Muscle layer of duodenum (tissue), 2 donors: ENCODE data around the gene ZNF423.
"Not testable (repeated sequence)": the region's sequence is repeated elsewhere in the genome, so short reads cannot be mapped to it uniquely, and the experiment has no call there.

Experiments
- H3K27ac ChIP-seq: one replicate; pipeline ENCODE4 v1.7.0; 2013; ENCODE audit warnings: mild to moderate bottlenecking, low read length
- H3K27me3 ChIP-seq: one replicate; pipeline ENCODE4 v1.7.0; 2013; ENCODE audit warnings: low read depth, mild to moderate bottlenecking, control low read depth, low read length
- H3K36me3 ChIP-seq, 2 donors: one replicate each; pipeline ENCODE4 v1.7.0; 2013; ENCODE audit warnings: low read length in 2 of 2, control low read depth in 1 of 2, mild to moderate bottlenecking in 1 of 2; ENCODE audit not compliant: insufficient read depth in 2 of 2, control insufficient read depth in 1 of 2
- H3K4me1 ChIP-seq, 2 donors: one replicate each; pipeline ENCODE4 v1.7.0; 2013; ENCODE audit warnings: low read length in 2 of 2, mild to moderate bottlenecking in 2 of 2, control low read depth in 1 of 2, moderate library complexity in 1 of 2; ENCODE audit not compliant: insufficient read depth in 2 of 2, control insufficient read depth in 1 of 2
- H3K4me3 ChIP-seq, 2 donors: one replicate each; pipeline ENCODE4 v1.7.0; 2013; ENCODE audit warnings: low read length in 2 of 2, low read depth in 1 of 2, mild to moderate bottlenecking in 1 of 2
- H3K9me3 ChIP-seq, 2 donors: one replicate each; pipeline ENCODE4 v1.7.0; 2013; ENCODE audit warnings: low read length in 2 of 2, control low read depth in 1 of 2, mild to moderate bottlenecking in 1 of 2; ENCODE audit not compliant: control insufficient read depth in 1 of 2
- donor health status: healthy.

ZNF423 gene

DNA sequence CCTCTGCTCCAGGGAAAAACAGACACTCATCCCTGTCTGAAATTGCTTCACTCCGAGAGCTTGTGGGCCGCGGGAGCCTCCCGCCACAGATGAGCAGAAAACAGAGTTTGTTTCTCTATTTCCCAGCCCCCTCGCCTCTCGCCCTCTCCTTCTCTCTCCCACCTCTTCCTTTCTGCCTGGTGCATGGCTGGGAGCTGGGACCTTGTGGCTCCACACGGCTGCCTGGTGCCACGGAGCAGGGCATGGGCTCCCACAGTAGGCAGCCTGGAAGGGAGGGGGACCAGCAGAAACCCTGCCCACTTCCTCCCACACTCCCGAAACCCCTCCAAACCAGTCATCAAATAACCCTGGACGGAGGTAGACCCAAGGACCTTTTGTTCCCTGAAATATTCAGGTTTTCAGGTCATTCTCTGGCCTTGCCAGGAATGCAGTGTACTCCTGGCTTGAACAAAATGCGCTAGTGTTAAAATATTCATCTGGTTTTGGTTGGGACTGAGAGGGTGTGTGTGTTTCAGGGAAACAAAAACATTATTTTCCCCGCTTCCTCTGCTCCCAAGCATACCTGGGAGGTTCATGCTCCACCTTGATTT lies 277.4 kb downstream of the ZNF423 start:
- no peaks in the 10 kb centered on the region for H3K9me3 ChIP-seq

DNA sequence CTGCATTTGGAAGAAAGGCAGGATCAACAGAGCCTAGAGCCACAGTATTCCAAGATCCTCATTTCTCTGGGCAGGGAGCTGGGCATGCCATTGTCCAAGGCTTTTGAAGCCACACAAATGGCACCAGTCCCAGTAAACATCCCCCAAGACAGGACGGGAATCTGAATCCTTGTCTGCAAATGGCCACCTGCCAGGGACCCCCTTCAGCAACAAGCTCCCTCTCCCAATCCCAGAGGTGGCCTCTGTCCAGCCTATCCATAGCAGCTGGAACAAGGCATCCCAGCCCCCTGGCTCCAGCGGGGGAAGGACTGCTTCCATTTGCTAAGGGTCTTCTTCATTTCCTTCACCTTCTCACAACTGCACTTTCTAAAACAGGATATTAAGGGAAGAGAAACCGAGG lies 277.9 kb downstream of the ZNF423 start:
- no peaks in the 10 kb centered on the region for H3K36me3 ChIP-seq
- H3K27ac ChIP-seq = no peak overlapping the region
- H3K27me3 ChIP-seq = no peaks in the 10 kb centered on the region
- no peak overlapping the region for H3K4me3 ChIP-seq
- H3K9me3 ChIP-seq = no peaks in the 10 kb centered on the region
- H3K4me1 ChIP-seq = no peaks in the 10 kb centered on the region

More for the DNA sequence above, 277.4 kb downstream of the ZNF423 start:
- Histone ChIP-seq H3K4me1 (no peaks in the 10 kb centered on the region), H3K36me3 (no peaks in the 10 kb centered on the region), H3K27ac (no peak overlapping the region), H3K4me3 (no peak overlapping the region), H3K27me3 (no peaks in the 10 kb centered on the region)

DNA sequence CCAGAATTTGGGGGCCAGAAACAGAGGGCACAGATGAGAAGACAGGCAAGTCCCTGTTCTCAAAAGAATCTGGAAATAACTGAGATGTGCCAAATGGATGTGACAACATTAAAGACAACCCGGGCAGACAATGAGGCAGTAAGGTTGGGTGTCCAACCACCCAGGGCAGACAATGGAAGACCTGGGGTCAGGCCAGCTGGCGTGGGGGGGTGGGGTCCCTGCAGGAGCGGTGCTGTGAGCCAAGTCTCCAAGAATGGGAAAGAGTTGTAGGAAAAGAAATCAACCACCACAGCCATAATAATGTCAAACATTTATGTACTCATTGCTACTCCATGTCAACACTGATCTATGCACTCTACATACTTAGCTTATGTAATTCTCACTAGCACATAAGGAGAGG lies 279.0 kb downstream of the ZNF423 start:
- Histone ChIP-seq H3K27me3 (no peaks in the 10 kb centered on the region), H3K4me3 (no peak overlapping the region), H3K4me1 (no peaks in the 10 kb centered on the region), H3K27ac (no peak overlapping the region), H3K9me3 (no peaks in the 10 kb centered on the region), H3K36me3 (no peaks in the 10 kb centered on the region)

DNA sequence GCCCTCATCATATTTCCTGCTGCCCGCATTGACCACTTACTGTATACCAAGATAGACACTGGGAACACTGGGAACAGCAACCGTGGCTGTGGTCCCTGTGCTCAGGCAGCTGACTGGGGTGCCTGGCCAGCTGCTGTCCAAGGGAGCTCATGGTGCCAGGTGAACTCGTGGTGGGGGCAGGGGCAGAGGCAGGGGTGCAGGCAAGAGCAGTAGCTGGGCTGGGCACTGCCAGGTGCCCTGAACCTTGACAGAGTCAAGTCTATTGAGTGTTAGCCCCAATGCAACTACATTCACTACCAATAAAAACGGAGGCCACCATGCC lies 279.8 kb downstream of the ZNF423 start:
- no peaks in the 10 kb centered on the region for H3K4me1 ChIP-seq
- no peak overlapping the region for H3K4me3 ChIP-seq
- H3K27me3 ChIP-seq = no peaks in the 10 kb centered on the region
- H3K9me3 ChIP-seq = no peaks in the 10 kb centered on the region
- no peaks in the 10 kb centered on the region for H3K36me3 ChIP-seq
- no peak overlapping the region for H3K27ac ChIP-seq

DNA sequence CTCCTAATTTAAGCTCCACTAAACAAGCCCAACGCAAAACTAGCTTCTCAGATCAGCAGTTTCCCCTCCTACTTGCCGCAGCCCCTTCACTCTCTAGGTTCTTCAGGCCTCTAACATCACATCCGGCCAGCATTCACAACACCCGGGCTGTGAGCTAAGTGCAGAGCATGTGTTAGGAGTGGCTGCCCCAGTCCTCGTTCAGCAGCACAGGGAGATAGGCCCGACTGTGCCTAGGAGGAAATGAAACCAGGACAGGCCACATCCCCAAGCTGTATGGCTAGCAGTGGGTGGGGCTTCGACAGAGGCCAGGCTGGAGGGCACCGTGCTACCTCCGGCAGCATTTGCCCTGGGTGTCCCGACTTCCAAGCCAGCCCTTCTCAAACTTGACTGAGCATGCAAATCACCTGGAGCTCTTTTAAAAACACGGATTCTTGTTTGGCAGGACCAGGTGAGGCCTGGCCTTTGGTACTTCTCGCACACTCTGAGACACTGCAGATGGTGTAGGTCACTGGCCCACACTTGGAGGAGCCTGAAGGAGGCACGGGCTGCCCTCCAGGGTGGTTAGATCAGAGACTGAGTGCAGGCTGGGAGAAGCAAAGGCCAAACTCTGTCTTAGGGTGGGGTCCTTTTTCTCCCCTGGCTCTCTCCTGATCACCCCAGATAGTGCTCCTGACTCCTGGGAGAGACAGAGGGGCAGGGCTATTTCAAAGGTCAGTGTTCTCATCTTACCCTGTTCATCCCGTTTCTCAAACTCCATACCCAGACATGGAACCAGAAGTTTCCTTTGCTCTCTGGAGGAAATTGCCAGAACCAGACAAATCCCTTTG lies 280.4 kb downstream of the ZNF423 start:
- Histone ChIP-seq H3K27me3 (no peaks in the 10 kb centered on the region), H3K9me3 (no peaks in the 10 kb centered on the region), H3K36me3 (no peaks in the 10 kb centered on the region), H3K4me1 (no peaks in the 10 kb centered on the region), H3K27ac (no peak overlapping the region), H3K4me3 (no peak overlapping the region)

DNA sequence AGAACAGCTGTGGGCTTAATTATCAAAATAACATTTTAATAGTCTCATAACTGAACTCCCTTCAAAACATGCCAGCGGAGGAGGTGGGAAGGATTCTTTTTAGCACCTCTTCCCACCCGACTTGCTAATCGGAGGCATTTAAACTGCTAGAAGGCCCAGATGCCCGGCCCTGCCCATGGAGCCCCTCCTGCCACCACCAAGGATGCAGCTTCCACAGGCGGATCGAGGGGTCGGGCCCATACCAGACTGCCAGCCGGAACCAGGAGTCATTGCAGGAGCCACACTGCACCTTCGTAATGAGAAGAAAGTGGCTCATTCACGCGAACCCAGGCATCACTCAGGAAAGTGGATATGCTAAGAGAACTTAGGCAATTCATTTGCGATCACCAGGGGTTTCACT lies 281.1 kb downstream of the ZNF423 start:
- no peaks in the 10 kb centered on the region for H3K4me1 ChIP-seq

DNA sequence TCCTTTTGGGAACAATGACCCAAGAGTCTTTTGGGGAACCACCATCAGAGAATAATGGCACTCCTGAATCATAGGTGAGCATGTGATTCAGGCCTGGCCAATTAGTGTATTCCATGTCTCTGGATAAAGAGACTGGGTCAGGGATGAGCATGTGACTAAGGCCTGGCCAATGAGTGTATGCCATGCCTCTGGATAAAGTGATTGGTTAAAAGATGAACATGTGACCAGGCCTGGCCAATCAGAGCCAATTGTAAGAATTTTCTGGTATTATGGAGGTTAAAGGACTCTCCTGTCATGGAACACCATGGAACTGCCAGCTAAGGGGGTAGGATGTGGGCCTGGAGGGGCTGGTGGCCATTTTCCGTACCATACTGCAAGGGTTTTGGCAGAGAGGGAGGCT lies 288.0 kb downstream of the ZNF423 start:
- peaks cover 0 to 10% of the 10 kb centered on the region in 2 donors for H3K4me1 ChIP-seq
- no peak overlapping the region for H3K27ac ChIP-seq
- H3K27me3 ChIP-seq = no peaks in the 10 kb centered on the region
- no peaks in the 10 kb centered on the region for H3K9me3 ChIP-seq
- no peaks in the 10 kb centered on the region for H3K36me3 ChIP-seq
- H3K4me3 ChIP-seq = no peak overlapping the region

More for the DNA sequence above, 281.1 kb downstream of the ZNF423 start:
- Histone ChIP-seq H3K27me3 (no peaks in the 10 kb centered on the region), H3K9me3 (no peaks in the 10 kb centered on the region), H3K36me3 (no peaks in the 10 kb centered on the region), H3K27ac (no peak overlapping the region), H3K4me3 (no peak overlapping the region)

DNA sequence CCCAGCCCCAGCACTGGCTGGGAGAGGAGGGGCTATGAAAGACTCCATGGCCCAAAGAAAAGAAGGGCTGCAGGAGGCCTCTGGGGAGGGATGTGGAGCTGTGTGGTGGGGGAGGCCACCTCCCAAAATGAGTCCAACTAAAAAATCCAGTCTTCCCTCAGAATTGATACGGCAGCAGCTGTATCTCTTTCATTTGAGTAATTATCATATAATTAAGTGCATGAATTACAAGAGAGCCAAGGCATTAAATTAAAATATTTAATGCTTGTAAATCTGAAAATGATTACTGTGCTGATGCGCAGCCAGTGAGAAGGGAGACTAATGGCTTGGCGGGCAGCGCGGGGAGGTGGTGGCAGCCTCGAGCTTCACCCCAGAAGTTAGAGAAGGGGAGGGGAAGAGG lies 289.5 kb downstream of the ZNF423 start:
- Histone ChIP-seq H3K4me3 (no peak overlapping the region), H3K36me3 (no peaks in the 10 kb centered on the region), H3K9me3 (no peaks in the 10 kb centered on the region), H3K27me3 (no peaks in the 10 kb centered on the region), H3K4me1 (peaks cover 0 to 10% of the 10 kb centered on the region in 2 donors), H3K27ac (no peak overlapping the region)

DNA sequence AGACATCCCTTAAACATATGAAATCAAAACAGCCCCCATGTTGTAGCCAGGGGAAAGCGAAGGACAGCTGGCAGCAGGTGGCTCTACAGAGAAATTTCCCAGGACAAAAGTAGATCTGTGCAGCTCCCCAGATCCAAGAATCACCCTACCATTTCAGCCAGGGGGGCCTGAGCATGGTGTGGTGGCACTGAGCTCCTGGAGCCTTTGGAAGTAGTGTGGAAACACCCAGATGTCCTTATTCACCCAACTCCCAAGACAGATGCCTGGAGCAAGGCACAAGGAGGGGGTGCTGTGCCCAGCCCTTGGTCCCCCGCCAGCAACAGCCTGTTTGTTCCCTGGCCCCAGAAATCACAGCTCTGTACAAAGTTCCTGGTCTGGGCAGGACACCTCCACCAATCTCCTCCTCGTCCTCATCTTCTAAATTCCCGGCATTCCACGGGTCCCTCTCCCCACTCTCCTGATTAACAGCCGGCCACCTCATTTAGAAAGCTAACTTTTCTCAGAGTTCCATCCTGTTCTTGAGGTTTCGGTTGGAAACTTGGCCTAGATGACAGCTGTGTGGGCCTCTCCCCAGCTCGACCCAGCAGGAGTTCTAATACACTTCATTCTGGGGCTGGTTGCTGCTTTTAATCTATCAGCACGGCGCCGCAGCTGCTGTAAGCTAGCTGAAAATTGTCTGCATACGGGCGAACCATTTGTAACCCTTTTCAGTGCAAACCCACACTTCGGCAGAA lies 291.2 kb downstream of the ZNF423 start:
- Histone ChIP-seq H3K27me3 (no peaks in the 10 kb centered on the region), H3K36me3 (no peaks in the 10 kb centered on the region), H3K4me1 (peaks cover 0 to 14% of the 10 kb centered on the region in 2 donors), H3K27ac (no peak overlapping the region), H3K9me3 (no peaks in the 10 kb centered on the region), H3K4me3 (no peak overlapping the region)

DNA sequence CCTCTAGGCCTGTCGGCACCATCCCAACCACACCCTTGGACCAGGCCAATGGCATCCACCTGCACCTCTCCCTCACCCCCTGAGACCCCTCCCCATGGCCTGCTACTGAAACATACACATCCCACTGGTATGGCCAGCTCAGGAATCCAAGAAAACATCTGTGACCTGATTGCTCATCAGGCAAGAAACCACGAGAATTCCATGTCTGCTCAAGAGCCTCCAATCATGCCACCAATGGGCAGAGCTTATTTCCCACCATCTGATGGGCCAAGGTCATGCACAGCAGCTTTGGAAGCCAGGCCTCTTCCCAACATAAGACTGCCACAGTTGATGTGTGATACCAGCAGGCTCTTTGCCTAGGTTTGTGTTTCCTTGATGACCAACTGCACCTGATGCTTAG lies 292.2 kb downstream of the ZNF423 start:
- H3K36me3 ChIP-seq = no peaks in the 10 kb centered on the region
- no peaks in the 10 kb centered on the region for H3K27me3 ChIP-seq
- H3K4me1 ChIP-seq = peaks cover 0 to 14% of the 10 kb centered on the region in 2 donors
- H3K27ac ChIP-seq = no peak overlapping the region
- H3K9me3 ChIP-seq = no peaks in the 10 kb centered on the region
- H3K4me3 ChIP-seq = no peak overlapping the region

DNA sequence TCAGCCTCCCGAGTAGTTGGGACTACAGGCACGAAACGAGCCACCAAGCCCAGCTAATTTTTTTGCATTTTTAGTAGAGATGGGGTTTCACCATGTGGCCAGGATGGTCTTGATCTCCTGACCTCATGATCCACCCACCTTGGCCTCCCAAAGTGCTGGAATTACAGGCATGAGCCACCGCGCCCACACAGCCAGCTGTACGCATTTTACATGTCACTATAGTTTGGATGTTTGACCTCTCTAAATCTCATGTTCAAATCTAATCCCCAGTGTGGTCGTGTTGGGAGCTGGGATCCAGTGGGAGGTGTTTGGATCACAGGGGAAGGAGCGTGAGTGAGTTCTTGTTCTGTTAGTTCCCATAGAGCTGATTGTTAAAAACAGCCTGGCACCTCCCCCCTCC lies 293.0 kb downstream of the ZNF423 start:
- not testable (repeated sequence) for H3K27me3 ChIP-seq, H3K9me3 ChIP-seq, H3K4me3 ChIP-seq, H3K36me3 ChIP-seq, H3K27ac ChIP-seq
- H3K4me1 ChIP-seq = peaks cover 0 to 14% of the 10 kb centered on the region in 2 donors
